Activated CD4-positive, alpha-beta T cell treated with anti-CD3 and anti-CD28 coated beads, Interleukin-2, amount 50 U/mL, for 16 hours (primary cell): ENCODE data around the gene KRTAP10-9.
A peak's percentile ranks its signal among the peaks of the same experiment; 100 is the strongest.
"Not testable (repeated sequence)": the region's sequence is repeated elsewhere in the genome, so short reads cannot be mapped to it uniquely, and the experiment has no call there.

Experiments used
- DNase-seq: peaks from one replicate; pipeline ENCODE4 v3.0.0-alpha.2; 2020

Gene KRTAP10-9, protein sequence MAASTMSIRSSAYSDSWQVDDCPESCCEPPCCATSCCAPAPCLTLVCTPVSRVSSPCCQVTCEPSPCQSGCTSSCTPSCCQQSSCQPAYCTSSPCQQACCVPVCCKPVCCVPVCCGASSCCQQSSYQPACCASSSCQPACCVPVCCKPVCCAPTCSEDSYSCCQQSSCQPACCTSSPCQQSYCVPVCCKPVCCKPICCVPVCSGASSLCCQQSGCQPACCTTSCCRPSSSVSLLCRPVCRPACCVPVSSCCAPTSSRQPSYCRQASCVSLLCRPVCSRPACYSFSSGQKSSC

DNA sequence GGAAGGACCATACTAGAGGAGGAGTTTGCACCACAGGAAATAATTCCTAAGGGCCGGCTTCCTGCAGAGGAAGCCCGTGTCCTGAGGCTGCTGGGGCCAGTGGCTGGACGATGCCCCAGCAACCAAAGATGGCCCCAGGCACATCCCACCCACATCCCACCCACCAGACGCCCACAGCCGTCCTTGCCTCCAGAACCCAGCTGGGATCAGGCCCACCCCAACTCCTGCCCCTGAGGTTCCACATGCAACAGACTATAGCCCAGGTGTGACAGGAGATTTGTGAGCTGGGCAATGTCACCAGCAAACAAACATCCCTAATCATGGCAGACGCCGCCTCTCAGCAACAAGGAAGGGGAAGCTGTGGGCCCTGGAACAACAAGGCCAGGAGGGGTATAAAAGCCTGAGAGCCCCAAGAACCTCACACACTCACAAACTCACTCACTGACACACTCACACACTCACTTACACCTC lies at the start of gene KRTAP10-9:
TSS of gene KRTAP10-9 (plus strand) at position 421 of the 471 bp plus-strand sequence. CDS start 79 bp downstream, outside the sequence.
- no peak for DNase-seq

DNA sequence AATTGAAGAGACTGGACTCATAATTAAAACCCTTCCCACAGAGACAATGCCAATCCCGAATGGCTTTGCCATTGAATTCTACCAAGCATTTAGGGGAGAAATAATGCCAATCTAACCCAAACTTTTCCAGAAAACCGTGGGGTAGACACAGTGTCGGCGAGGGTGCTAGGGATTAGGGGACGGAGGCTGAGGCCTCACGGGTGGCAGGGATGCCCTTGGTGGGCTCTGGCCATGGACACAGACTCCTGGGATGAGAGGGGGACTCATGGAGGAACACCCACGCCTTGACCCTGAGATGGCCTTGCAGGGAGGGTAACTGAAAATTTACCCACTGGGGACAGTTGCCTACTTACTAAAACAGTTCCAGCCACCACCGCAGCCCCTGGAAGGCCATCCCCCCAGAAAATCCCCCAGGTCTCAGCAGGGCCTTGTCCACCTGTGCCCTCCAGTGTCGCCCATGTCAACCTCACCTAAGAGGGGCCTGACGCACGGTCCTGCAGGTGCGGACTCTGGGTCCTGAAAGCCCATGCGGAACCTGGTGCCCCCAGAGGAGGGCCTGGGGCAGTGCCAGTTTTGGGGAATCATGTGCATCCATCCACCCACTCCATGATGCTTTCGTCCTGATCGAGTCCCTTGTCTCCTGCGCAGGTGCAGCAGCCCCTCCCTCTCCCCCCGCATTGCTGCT lies 48.4 kb upstream of the KRTAP10-9 start:
- DNase-seq: no peak

DNA sequence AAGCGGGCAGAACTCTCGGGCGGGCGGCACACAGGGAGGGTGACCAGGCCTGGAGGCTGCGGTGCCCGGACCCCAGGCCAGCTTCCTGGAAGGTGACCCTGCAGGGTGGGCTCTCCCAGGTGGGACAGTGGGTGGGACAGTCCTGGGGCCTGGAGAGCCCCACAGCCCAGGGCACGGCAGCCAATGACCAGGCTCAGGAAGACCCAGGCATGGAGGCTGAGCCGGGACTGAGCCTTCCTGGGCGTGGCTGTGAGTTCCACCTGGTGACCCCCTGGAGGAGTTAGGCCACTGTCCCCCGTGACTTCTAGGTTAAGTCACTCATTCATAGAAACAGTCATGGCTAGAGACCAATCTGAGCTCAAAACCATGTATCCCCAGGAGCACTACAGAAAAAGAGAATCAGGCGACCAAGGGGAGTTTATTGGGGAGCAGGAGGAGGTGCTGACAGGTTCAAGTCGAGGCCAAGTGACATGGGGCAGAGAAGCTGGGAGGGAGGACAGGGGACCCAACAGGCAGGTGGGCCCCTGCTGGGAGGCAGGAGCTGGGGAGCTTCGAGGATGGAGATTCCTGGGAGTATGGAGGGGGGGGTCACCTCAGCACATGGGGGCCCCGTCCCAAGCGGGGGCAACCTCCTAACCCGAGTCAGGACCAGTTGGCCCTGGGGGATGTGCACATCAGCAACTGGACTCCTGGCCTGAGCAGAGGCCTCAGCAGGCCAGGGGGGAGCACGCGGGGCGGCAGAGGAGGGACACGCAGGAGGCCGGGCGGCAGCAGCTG lies 47.6 kb upstream of the KRTAP10-9 start:
- no peak for DNase-seq

DNA sequence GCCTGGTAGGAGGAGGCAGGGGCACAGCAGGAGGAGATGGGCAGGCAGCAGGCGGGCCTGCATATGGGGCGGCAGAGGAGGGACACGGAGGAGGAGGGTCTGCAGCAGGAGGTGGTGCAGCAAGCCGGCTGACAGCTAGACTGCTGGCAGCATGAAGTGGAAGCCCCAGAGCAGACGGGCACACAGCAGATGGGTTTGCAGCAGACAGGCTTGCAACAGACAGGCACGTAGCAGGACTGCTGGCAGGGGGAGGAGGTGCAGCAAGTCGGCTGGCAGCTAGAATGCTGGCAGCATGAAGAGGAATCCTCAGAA lies 47.1 kb upstream of the KRTAP10-9 start:
- no peak for DNase-seq

DNA sequence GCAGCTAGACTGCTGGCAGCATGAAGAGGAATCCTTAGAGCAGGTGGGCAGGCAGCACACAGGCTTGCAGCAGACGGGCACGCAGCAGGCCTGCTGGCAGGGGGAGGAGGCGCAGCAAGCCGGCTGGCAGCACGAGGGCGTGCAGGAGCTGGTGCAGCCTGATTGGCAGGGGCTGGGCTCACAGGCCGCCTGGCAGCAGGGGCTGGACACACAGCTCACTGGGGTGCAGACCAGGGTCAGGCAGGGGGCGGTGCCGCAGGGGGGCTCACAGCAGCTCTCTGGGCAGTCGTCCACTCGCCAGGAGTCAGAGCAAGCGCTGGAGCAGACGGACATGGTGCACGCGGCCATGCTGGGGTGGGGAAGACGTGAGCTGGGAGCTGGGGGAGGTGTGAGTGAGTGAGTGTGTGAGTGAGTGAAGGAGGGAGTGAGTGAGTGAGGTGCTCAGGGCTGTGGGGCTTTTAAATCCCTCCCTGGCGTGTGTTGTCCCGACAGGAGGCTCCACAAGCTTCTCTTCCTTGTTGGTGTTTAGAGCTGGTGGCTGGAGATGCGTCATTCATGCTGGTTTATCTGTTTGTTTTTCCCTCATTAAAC lies 46.6 kb upstream of the KRTAP10-9 start, which contains the start of gene KRTAP10-5:
TSS of gene KRTAP10-5 (minus strand) at position 374 of the 591 bp plus-strand sequence. CDS start at position 348, 26 bp downstream.
- DNase-seq: not testable (repeated sequence)

DNA sequence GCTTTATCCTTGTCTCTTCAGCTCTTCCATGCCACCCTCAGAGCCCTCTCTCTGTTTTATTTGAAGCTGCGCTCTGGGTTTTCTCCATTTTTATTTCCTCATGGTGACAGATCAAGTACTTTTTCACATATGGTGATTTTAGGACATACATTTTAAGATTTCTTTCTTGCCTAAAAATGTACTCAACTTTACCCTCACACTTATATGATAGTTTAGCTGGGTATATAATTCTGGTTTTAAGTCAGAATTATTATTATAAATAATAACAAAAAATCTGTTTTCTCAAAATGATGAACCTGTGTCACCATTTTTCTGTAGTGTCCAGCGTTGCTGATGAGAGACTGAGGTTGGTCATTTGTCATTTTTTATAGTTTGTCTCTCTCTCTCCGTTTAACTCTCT lies 45.7 kb upstream of the KRTAP10-9 start:
- DNase-seq: no peak

DNA sequence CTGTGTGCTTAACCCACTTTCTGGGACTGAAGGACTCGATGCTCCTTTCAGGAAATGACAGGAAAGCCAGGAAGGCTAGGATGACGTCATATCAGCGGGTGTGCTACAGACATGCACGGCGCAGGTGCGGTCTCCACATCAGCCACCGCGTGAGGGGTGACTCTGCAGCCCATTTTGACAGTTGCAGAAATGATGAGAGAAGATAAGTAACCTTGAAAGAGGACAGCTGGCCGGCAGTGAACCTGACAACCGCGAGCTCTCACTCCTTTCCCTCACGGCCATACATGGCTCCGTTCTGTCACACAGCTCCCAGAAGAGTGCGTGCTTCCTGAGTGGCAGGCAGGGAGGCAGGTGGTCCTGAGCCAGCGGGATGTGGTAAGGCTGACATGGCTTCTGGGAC lies 44.8 kb upstream of the KRTAP10-9 start:
- no peak for DNase-seq

DNA sequence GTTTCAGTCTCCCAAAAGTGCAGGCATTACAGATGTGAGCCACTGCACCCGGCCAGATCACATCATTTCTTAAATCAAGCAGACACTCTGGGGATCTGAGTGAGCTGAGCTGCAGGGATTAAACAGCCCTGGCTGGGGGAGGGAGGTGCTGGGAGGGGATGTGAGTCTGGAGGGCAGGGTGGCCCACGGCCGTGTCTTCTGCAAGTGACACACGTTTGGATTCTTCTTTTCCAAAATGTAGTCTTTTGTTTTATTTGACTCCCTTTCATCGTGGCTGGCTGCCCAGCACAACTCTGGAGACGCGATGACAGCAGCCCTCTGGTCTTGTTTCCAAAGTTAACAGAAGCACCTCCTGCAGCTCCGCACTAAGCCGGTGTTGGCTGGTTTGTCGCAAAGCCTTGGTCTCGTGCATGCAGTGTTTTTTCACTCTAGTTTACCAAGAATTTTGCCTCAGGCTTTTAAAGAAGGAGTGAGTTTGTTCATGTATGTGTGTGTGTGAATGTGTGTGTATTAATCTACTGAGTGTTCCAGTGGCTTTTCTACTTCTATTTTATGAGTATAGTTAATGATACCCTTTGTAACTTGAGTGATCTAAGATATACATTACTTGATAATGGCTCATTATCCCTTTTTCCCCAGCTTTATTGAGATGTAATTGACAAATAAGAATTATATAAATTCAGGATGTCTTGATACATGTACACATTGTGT lies 43.6 kb upstream of the KRTAP10-9 start:
- DNase-seq: no peak

DNA sequence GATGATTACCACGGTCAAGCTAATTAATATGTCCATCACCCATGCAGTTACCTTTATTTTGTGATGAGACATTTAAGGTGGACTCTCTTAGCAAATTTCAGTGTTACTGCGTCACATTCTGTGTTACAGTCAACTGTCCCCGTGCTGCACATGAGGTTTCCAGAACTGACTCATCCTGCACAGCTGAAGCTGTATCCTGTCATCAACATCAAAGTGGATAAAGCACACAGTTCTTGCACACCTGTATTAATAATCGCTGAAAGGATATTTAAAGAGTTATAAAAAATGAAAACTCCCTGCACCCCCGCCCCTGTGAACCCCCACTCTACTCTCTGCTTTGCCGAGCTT lies 43.1 kb upstream of the KRTAP10-9 start:
- DNase-seq: peak; percentile 41

DNA sequence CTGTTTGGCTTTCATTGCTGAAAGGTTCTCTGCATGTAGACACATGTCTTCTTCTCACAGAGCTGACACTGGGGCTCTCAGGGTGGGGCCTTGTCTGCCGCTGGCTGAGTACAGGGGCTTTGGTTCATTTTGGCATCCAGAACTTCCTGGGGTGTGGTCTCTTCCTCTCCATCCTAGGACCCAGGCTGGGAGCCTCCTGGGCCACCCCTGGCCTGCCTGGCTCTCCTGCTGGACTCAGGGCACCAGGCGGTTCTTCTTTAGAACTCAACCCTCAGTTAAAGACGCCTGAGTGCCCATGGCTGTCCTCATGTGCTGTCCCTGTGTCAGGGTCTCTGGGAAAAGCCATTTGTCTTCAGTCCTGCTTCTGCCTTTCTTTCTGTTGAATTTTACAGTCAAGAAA lies 41.0 kb upstream of the KRTAP10-9 start:
- DNase-seq: no peak

DNA sequence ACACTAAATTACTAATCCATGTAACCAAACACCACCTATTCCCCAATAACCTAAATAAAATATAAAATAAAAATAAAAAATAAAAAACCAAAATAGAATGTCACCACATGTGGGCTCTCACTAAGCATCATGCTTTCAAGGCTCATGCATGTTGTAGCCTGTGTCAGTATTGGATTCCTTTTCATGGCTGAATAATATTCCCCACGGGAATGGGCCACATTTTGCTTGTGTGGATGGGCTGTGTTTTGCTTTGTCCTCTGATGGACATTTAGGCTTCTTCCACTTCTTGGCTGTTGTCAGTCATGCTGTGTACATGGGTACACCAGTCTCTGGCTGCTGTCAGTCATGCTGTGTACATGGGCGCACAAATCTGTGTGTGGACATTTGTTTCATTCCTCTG lies 37.8 kb upstream of the KRTAP10-9 start:
- no peak for DNase-seq

DNA sequence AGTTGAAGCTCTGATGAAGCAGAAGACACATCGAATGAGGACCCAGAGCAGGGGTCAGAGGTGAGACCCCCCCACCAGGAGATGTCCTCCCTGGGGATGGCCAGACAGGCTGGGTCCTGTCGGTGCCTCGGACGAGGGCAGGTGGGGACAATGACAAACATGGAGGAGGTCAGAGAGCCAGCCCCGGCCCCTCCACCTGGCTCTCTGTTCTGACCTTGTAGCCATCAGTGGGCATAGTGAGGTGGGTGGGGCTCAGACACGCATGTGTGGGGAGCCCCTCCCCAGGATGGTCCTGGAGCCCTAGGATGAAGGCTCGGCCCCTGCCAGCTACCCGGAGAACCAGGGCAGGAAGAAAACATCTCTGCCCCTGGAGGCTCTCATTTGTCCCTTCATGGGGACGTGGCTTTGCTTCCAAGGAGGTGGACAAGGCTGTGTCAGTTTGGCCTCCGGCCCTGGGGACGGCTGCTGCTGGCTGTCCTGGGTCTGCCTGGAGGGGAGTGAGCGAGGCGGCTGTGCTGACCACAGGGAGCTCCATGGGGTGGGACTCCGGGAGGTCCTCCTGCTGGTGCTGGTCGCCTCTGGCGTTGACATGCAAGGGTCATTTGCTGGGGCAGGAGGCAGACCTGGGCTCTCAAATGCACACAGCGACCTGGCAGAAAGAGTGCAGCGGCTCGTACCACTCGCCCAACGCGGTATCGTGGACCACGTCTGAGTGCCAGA lies 37.1 kb upstream of the KRTAP10-9 start:
- DNase-seq: no peak

DNA sequence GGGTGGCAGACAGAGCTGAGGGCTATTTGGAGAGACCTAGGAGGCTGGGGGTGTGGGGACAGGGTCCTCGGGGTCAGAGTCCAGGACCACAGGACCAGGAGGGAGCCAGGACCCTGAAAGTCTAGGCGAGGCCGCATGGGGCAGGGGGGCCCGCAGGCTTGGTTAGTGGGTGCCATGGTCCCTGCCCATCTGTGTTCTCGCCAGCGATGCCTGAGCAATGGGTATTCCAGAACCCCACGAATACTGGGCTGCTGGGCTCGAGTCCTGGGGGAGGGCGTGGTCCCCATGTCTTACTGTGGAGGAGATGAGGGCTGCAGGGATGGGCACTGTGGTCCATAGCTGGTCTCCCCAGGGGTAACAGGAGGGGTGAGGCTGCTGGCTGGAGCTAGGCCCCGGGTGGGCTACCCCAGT lies 36.6 kb upstream of the KRTAP10-9 start:
- DNase-seq: no peak

DNA sequence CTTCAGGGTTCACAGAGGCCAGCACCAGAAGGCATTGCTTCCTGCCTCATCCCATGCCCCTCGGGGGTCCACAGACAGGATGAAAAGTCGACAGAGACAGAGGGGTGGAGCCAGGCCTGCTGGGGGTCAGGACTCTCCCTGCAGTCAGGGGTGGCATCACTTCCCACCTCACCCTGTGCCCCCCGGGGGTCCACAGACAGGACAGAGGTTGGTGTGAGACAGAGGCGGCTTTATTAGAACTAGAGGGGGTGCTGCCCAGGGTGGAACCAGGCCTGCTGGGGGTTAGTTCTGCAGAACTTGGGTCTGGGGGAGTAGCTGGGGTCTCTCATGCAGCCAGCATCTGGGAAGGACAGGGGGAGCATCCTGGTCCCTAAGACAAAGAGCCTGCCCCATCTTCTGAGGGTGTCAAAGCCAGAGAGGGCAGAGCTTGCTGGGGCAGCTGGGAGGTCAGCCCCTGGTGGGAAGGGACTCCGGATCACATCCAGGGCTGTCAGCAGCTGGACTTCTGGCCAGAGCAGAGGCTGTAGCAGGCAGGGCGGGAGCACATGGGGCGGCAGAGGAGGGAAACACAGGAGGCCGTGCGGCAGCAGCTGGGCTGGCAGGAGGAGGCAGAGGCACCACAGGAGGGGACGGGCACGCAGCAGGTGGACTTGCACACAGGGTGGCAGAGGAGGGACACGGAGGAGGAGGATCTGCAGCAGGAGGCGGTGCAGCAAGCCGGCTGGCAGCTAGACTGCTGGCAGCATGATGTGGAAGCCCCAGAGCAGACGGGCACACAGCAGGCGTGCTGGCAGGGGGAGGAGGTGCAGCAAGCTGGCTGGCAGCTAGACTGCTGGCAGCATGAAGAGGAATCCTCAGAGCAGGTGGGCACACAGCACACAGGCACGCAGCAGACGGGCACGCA lies 35.7 kb upstream of the KRTAP10-9 start:
- DNase-seq: not testable (repeated sequence)

DNA sequence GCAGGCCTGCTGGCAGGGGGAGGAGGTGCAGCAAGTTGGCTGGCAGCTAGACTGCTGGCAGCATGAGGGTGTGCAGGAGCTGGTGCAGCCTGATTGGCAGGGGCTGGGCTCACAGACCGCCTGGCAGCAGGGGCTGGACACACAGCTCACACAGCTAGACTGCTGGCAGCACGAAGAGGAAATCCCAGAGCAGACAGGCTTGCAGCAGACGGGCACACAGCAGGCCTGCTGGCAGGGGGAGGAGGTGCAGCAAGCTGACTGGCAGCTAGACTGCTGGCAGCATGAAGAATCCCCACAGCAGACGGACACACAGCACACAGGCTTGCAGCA lies 35.1 kb upstream of the KRTAP10-9 start:
- DNase-seq: not testable (repeated sequence)

DNA sequence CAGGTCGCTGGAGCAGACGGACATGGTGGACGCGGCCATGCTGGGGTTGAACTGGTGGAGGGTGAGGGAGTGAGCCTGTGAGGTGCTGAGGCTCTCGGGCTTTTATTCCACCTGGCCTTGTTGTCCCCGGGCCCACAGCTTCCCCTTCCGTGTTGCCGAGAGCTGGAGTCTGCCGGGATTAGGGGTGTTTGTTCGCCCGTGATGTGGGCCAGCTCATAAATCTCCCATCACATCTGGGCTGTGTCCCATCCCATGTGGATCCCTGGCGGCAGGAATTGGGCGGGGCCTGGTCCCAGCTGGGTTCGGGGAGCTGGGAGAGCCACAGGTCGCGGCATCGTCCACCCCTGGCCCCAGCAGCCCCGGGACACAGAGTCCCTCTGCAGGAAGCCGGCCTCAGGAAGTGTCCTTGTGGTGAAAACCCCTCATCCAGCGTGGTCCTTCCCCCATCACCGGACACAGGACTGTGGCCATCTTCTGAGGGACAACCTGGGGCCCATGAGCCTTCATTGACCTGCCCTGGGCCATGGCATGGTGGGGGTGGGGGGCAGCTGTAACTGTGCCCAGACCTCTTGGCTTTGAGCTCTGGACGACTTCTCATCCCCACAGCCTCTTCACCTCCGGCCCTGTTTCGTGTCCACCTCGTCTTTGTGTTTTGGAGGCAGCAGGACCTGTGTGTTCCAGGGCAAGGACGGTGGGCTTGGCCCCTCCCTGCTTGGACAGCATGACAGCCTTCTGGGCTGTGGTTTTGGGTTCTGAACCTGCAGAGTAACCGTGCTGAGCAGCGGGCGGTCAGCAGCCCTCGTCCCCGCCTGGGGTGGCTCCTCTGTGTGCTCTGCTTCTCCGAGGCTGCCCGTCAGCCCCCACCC lies 34.2 kb upstream of the KRTAP10-9 start, which contains the start of gene KRTAP10-6:
TSS of gene KRTAP10-6 (minus strand) at position 60 of the 866 bp plus-strand sequence. CDS start at position 39, 21 bp downstream.
- no peak for DNase-seq

DNA sequence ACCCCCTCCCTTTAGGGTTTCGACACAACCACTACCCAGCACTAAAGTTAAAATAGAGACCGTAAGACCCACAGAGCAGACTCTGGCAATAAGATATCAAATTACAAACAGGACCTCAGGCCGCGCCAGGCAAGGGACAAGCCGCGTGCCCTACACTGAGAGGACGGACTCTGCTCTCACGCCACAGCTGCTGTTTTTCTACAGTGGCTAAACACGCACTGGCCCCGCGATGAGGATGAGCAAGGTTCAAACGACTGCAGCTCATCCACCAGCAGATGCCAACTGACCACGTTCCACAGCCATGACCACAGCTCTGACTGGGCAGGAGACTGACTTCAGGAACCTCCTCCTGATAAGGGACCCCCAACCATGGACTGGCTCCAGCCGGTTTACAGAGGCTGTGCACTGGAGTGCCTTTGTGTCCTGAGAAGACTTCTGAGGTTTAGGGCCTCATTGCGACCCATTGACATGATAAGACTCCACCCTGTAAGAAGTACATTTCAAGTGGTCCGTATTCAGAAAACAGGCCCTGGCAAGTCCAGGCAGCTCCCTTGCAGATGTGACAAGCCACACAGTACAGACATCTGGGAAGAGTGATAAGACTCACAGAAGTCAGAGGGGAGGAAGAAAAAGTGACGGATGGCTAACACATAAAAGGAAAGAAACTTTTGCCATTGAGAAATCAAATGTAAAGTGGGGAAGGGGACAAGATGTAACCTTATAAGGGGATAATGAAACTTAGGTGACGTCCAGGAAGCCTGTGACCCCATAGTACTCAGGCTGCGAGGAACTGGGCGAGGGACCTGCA lies 33.1 kb upstream of the KRTAP10-9 start:
- DNase-seq: no peak

DNA sequence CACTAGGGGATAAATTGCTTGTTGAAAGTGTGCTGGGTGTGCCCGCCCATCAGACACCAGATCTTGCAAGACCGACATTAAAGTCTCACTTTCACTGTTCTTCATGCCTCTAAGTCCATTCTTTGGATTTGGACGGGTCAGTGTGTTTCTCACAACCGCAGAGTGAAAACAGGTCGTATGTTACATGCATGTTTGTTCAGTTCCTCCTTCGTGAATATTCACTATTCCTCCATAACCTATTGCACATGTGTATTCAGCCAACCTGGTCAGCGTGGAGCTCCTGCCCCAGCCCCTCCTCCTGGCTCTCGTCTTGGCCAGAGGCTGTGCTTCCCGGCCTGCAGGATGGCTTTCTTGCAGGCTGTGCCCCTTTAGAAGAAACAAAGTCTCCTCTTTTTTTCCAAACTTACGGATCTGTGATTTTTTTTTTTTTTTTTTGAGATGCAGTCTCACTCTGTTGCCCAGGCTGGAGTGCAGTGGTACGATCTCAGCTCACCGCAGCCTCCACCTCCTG lies 32.4 kb upstream of the KRTAP10-9 start:
- DNase-seq: no peak

DNA sequence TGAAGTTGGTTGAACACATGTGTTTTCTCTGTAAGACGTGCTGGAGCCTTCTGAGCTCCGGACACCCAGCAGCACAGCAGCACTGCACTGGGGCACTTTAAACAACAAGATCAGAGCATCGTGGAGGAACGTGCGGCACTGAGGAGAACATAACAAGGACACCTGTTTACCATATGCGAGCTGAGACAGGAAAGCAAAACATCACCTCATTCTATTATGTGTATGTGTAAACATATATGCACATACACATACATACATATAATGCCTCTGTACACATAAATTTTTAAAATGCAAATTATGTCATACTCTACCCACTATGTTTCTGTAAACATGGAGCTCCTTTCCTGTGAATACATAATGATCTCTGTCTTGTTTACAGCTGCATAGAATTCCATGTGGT lies 31.4 kb upstream of the KRTAP10-9 start:
- no peak for DNase-seq
